Stimulated activated naive B cell treated with anti-CD40 and anti-IgM and Interleukin-4, amounts not matched to agents 10 μg/mL and 1 μg/mL and 100 μg/mL, for 72 hours (primary cell): ENCODE data around the gene NEU2.
A peak's percentile ranks its signal among the peaks of the same experiment; 100 is the strongest.
"Not testable (repeated sequence)": the region's sequence is repeated elsewhere in the genome, so short reads cannot be mapped to it uniquely, and the experiment has no call there.

ENCODE experiments used
- ATAC-seq, 2 donors: fragments of 150-1000 bp; cut with Tn5 transposase; replicated peaks; 2 replicates each; pipeline ENCODE4 v1.10.0; 2021; ENCODE audit warnings: moderate library complexity in 1 of 2
- DNase-seq: peaks from one replicate; pipeline ENCODE4 v3.0.0; 2021
- H3K27ac Mint-ChIP-seq: one replicate; pipeline ENCODE4 v1.8.0; 2022; ENCODE audit warnings: mild to moderate bottlenecking, mixed read lengths
- H3K27me3 Mint-ChIP-seq, 2 donors: one replicate each; pipeline ENCODE4 v1.8.0; 2022; ENCODE audit warnings: mixed read lengths in 2 of 2
- H3K36me3 Mint-ChIP-seq, 2 donors: one replicate each; pipeline ENCODE4 v1.8.0; 2022; ENCODE audit warnings: mixed read lengths in 2 of 2, mild to moderate bottlenecking in 1 of 2
- H3K4me1 Mint-ChIP-seq, 2 donors: one replicate each; pipeline ENCODE4 v1.8.0; 2022; ENCODE audit warnings: mixed read lengths in 2 of 2, mild to moderate bottlenecking in 1 of 2
- H3K4me3 Mint-ChIP-seq, 2 donors: one replicate each; pipeline ENCODE4 v1.8.0; 2022; ENCODE audit warnings: mild to moderate bottlenecking in 2 of 2, mixed read lengths in 2 of 2, moderate library complexity in 1 of 2
- H3K9me3 Mint-ChIP-seq, 2 donors: one replicate each; pipeline ENCODE4 v1.8.0; 2022; ENCODE audit warnings: mixed read lengths in 2 of 2, mild to moderate bottlenecking in 1 of 2

The NEU2 gene

DNA sequence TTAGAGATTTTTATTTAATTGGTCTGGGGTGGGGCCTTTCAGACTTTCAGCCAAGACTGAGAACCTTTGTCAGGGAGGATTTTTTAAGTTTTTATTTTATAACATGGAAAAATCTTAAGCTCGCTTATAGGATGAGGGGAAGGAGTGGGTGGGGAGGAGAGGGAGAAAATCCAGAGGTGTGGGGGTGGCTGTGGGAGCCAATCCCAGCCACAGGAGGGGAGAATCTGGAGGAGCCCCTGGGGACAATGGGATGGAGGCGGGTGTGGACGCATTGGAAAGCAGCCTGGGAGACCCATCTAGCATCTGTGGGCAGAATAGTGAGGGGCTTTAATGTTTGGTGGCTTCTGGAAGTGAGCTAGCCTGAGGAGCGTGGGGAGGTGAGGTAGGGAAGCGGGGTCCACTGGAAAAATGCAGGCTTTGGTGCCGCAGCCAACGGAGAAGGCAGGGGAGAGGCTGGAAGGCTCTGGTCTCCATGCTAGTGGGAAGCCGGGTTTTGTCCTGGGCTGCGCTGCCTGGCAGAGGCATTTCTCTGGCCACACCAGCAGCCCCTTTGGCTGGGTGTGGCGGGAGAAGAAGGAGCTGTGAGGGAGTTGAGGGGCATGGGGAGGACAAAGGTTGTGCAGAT, 16.2 kb downstream of the NEU2 start:
- Mint-ChIP-seq H3K27ac (no peak overlapping the region), H3K36me3 (no peaks in the 10 kb centered on the region)

DNA sequence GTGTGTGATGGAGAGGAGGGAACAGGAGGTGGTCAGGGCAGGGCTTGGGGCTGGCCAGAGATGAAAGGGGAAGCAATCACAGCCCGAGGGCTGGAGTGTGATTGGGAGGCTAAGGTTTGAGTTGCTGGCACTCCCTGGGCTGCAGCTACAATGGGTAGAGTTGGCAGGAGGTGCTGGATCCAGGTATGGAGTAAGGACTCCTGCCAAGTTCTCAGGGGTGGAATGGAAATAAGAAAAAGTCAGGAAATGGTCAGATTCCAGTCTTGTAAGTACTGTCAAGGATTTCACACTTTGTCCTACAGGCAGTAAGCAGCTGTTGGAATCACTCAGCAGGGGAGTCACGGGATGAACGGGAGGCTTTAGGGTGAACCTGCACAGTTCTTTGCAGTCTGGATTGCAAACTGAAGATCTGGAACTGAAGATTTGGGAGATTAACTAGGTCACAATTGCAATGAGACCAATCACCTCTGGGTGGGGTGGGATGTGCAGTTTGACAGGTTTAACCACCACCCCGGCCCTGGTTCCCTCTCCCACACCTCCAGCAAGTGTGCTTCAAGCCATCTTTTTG, 16.8 kb downstream of the NEU2 start:
- no peak for ATAC-seq

More for the DNA sequence above, 16.2 kb downstream of the NEU2 start:
- Mint-ChIP-seq H3K4me1 (peaks cover 1 to 2% of the 10 kb centered on the region in 2 donors), H3K4me3 (no peak overlapping the region), H3K9me3 (no peaks in the 10 kb centered on the region), H3K27me3 (peaks cover 10 to 16% of the 10 kb centered on the region in 2 donors)
- DNase-seq = no peak
- no peak for ATAC-seq

DNA sequence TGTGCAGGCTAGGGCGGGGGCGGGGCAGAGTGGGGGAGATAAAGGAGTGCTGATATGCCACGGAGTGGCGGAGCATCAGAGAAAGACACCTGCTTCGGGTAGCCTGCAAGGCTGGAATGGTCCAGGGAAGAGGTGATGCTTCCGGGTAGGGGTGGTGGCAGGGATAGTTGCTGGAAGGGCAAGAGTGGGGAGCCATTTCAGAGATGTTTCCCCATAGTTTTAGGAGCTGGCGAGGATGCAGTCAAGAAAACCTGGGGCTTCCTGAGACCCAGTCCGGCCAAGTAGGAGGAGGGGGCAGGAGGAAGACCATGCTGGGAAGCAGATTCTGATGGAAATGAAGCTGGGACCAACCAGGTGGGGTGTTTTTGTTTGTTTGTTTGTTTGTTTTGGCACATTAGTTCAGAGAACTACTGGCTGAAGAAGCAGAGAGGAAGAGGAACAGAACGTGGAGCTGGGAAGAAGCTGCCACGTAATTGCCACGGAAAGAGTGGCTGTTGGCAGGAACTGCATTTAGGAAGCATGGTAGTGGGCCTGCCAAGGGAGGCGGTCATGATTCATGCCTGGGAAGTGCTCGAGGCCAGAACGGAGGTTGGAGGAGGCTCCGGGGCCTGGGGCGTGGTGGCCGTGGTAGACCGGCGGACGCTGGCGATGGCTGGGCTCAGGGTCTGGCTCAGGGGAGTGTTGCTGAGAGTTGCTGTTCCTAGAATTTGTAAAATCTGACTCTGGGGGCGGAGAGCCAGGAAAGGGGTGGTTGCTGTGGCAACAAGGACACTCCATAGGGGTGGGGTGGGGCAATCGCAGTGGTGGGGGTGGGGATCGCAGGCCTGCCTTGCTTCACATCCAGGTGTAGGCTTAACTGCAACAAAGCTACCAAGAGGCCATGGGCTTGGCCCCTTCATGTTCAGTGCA, 19.0 kb downstream of the NEU2 start:
- no peak overlapping the region for H3K27ac Mint-ChIP-seq
- peaks cover 10 to 16% of the 10 kb centered on the region in 2 donors for H3K27me3 Mint-ChIP-seq
- ATAC-seq = no peak
- H3K9me3 Mint-ChIP-seq = no peaks in the 10 kb centered on the region
- peaks cover 6 to 11% of the 10 kb centered on the region in 2 donors for H3K4me1 Mint-ChIP-seq
- no peaks in the 10 kb centered on the region for H3K36me3 Mint-ChIP-seq
- H3K4me3 Mint-ChIP-seq = no peak overlapping the region
- DNase-seq = no peak

More for the DNA sequence above, 16.8 kb downstream of the NEU2 start:
- Mint-ChIP-seq H3K36me3 (no peaks in the 10 kb centered on the region), H3K9me3 (no peaks in the 10 kb centered on the region), H3K27ac (no peak overlapping the region), H3K4me1 (peaks cover 6 to 8% of the 10 kb centered on the region in 2 donors), H3K27me3 (peaks cover 10 to 16% of the 10 kb centered on the region in 2 donors), H3K4me3 (no peak overlapping the region)
- no peak for DNase-seq

DNA sequence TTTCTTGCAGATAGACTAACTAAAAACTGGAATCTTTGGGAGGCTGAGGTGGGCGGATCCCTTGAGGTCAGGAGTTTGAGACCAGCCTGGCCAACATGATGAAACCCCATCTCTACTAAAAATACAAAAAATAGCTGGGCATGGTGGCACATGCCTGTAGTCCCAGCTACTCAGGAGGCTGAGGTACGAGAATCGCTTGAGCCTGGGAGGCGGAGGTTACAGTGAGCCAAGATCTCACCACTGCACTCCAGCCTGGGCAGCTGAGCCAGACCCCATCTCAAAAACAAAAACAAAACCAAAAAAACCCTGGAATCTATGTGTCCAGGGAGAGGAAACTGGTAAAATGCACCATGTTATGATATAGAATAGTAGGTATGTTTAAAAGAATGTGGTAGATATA, 20.0 kb downstream of the NEU2 start:
- peaks cover 6 to 16% of the 10 kb centered on the region in 2 donors for H3K27me3 Mint-ChIP-seq
- ATAC-seq, H3K9me3 Mint-ChIP-seq, H3K36me3 Mint-ChIP-seq, H3K27ac Mint-ChIP-seq, DNase-seq, H3K4me3 Mint-ChIP-seq: not testable (repeated sequence)
- peaks cover 6 to 14% of the 10 kb centered on the region in 2 donors for H3K4me1 Mint-ChIP-seq

DNA sequence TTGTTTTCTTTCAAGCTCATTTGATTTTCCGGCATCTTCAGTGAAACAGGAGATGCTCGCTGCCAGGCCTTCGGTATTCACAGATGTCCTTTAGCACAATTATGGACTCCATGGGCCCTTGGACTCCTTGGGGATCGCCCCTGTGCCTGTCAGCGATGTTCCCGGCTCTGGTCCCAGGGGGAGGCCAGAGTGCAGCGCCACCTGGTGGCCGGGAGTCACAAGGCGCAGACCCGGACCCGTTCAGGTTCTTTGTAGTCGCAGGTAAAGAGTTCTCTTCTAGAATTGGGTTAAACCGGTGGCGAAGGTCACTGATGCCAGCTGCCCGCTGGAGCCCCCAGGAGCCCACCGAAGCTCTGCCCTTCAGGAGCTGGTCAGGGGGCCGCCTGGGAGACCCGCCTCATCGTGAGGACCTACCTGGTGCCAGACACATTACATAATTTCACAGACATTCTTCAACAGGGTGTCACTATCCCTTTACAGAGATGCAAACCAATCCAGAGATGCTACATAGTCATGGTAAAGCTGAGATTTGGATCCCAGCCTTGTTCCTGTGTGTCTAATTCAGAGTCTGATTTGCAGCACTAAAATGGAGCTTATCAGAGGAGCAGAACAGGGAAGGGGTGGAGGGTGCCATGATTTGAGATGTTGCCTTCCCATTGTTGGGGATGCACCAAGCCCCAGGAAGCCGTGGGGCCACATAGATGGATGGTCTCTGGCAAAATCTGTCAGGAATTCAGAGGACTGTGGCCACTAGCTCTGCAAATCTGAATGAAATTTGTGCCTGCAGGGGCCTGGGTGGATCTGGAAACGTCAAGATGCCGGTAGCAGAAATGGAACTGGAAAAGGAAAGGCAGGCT, 21.7 kb downstream of the NEU2 start:
- peaks cover 0 to 12% of the 10 kb centered on the region in 2 donors for H3K27me3 Mint-ChIP-seq
- no peaks in the 10 kb centered on the region for H3K9me3 Mint-ChIP-seq
- peaks cover 17 to 21% of the 10 kb centered on the region in 2 donors for H3K4me1 Mint-ChIP-seq
- H3K27ac Mint-ChIP-seq = peak overlapping the region; percentile 65
- peak; percentile 85 to 91 for ATAC-seq
- DNase-seq = peak; percentile 55
- H3K36me3 Mint-ChIP-seq = no peaks in the 10 kb centered on the region
- peak overlapping the region in 1 of 2 donors; percentile 7 for H3K4me3 Mint-ChIP-seq

DNA sequence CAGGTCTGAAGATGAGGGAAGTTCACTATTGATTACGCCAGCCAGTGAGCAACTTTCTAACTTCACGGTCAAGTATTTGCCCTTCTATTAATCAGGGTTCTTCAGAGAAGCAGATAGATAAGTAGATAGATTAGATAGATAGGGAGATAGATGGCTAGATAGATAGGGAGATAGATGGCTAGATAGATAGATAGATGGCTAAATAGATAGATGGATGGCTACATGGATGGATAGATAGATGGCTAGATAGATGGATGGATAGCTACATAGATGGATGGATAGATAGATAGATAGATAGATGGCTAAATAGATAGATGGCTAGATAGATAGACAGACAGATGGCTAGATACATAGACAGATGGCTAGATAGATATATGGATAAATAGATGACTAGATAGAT, 22.9 kb downstream of the NEU2 start:
- H3K4me3 Mint-ChIP-seq = no peak overlapping the region
- DNase-seq (no peak), ATAC-seq (no peak)
- no peaks in the 10 kb centered on the region for H3K9me3 Mint-ChIP-seq
- H3K36me3 Mint-ChIP-seq = peaks cover 0 to 2% of the 10 kb centered on the region in 2 donors
- peaks cover 26 to 27% of the 10 kb centered on the region in 2 donors for H3K4me1 Mint-ChIP-seq
- H3K27ac Mint-ChIP-seq = no peak overlapping the region
- peaks cover 0 to 12% of the 10 kb centered on the region in 2 donors for H3K27me3 Mint-ChIP-seq

DNA sequence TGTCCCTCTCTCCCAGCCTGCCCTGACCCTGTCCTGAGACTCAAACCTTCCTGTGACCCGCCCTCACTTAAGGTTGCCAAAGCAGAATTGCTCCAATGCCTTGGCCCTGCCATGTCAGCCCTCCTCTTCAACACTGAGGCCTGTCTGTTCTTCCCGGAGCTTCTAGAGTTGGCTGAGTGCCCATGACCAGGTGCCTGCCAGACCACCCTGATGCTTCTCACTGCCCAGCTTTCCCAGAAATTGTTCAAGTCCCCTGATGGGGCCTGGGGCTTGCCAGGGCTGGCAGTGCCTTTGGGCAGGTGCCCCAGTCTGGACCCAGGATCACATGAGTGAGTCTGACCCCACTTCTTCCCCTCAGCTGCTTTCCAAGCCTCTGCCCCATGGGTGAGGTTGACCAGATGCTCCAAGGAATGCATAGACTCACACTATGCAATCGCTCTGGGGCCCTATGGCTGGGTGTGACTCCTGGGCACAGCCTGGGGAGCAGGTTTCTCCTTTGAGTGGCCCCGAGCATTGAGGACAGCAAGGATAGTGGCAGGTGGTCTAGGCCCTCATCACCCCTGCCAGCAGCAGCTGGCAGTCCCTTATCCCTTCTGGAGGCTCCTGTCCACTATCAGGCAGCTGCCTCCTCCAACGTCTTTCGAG, 24.6 kb downstream of the NEU2 start:
- no peak for DNase-seq
- Mint-ChIP-seq H3K9me3 (no peaks in the 10 kb centered on the region), H3K4me3 (no peak overlapping the region), H3K27me3 (no peaks in the 10 kb centered on the region), H3K4me1 (peaks cover 26 to 27% of the 10 kb centered on the region in 2 donors), H3K36me3 (peaks cover 12 to 17% of the 10 kb centered on the region in 2 donors), H3K27ac (no peak overlapping the region)
- no peak for ATAC-seq

DNA sequence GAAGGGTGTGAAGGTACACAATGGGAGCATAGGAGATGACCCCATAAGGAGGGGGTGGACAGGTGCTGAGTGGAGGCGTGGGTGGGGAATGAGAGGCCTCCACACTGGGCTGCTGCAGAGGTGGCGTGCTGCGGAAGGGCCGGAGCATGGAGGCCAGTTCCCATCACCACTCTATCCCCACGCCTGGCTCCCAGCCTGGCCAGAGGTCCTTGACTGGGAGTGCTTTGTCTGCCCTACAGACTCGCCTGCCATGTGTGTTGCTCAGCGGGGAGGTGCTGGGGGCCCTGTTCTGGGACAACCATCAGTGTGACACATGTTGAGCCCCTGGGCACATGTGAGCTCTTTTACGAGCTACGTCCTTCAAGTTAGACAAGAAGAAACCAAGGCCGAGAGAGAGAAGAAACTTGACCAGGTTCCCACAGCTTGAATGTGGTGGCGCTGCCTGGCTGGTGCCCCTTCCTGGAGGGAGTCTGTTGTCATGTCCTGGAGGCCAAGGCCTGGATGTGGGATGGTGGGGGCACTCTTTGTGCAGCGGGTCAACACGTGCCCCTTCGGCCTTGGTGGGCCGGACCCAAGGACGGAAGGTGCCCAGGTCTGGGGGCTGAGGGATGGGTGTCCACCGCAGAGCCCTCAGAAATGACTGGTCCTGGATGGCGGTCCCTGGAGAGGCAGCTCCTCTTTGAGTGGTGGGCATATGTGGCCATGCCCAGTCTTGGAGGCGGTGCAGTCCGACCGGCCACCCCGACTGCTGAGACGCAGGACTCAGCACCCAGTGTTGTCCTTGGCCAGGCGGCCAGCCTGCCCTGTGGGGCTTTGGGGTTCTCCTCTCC, 26.5 kb downstream of the NEU2 start:
- DNase-seq = no peak
- Mint-ChIP-seq H3K9me3 (no peaks in the 10 kb centered on the region), H3K4me3 (peak overlapping the region; percentile 98 to 99), H3K4me1 (peaks cover 34 to 41% of the 10 kb centered on the region in 2 donors), H3K27me3 (no peaks in the 10 kb centered on the region), H3K36me3 (peaks cover 29 to 34% of the 10 kb centered on the region in 2 donors), H3K27ac (peak overlapping the region; percentile 99)
- no peak for ATAC-seq

DNA sequence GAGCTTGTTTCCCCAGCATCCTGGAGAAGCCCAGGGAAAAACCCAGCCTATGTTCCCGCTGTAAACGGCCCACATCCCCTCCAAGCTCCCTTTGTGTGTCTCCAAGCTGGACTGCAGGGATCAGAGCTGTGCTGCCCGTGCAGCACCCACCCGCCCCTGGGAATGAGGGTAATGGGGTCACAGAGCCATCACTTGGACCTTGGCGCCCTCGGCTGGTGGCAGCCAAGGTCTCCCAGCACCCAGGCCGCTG, 27.0 kb downstream of the NEU2 start:
- DNase-seq (no peak), ATAC-seq (no peak)
- H3K9me3 Mint-ChIP-seq = no peaks in the 10 kb centered on the region
- no peaks in the 10 kb centered on the region for H3K27me3 Mint-ChIP-seq
- peaks cover 33 to 44% of the 10 kb centered on the region in 2 donors for H3K4me1 Mint-ChIP-seq
- peaks cover 31 to 37% of the 10 kb centered on the region in 2 donors for H3K36me3 Mint-ChIP-seq
- H3K4me3 Mint-ChIP-seq = peak overlapping the region; percentile 98 to 99
- peak overlapping the region; percentile 99 for H3K27ac Mint-ChIP-seq

DNA sequence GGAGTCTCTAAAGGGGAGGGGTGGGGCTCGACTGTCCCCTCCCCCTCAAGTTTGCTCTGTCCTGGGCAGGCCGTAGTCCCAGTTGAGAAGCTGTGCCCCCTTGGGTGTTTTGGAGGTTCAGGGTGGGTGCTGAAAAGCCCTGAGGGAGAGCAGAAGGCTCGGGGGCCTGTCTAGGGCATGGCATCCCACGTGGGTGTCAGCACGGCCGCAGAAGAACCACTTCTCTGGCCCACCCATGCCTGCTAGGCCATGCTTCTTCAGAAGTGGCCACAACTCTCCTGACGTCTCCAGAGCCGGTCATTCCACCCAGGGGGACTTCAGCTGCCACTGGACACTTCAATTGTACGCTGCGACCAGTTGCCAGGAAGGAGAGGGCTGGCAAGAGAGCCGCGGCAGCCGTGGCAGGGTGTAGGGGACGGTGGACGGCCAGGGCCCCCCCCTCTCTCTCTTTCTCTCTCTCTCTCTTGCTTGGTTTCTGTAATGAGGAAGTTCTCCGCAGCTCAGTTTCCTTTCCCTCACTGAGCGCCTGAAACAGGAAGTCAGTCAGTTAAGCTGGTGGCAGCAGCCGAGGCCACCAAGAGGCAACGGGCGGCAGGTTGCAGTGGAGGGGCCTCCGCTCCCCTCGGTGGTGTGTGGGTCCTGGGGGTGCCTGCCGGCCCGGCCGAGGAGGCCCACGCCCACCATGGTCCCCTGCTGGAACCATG, 27.5 kb downstream of the NEU2 start, which contains the start of gene INPP5D:
TSS of gene INPP5D (plus strand) at position 546 of the 704 bp plus-strand sequence. CDS start at position 683, 137 bp downstream.
- DNase-seq (peak; percentile 85), ATAC-seq (peak; percentile 69 to 71)
- Mint-ChIP-seq H3K27ac (peak within 1 kb of the TSS; percentile 99), H3K27me3 (no peaks in the 10 kb centered on the region), H3K9me3 (no peaks in the 10 kb centered on the region), H3K4me3 (peak within 1 kb of the TSS; percentile 98 to 99), H3K4me1 (peaks cover 34 to 49% of the 10 kb centered on the region in 2 donors), H3K36me3 (peaks cover 36 to 42% of the 10 kb centered on the region in 2 donors)

DNA sequence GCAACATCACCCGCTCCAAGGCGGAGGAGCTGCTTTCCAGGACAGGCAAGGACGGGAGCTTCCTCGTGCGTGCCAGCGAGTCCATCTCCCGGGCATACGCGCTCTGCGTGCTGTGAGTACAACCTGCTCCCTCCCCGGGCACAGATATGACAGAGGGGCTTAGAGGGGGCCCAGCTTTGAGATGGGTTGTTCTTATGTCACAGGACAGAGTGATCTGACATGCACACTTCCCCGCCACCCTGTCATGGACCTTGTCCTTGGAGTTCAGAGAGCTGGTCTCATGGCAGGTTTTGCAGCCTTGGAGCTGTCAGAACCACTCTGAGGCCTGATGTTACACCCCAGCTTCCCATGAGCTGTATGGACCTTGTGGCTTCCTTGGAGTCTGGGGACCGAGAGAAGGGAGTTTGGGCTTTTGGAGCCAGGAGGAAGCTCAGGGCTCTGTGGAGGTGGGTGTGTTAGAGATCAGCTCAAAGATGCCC, 28.1 kb downstream of the NEU2 start:
- Mint-ChIP-seq H3K4me3 (peak overlapping the region; percentile 98 to 99), H3K27me3 (no peaks in the 10 kb centered on the region), H3K36me3 (peaks cover 38 to 47% of the 10 kb centered on the region in 2 donors), H3K27ac (peak overlapping the region; percentile 99), H3K9me3 (no peaks in the 10 kb centered on the region), H3K4me1 (peaks cover 37 to 55% of the 10 kb centered on the region in 2 donors)
- ATAC-seq = peak; percentile 19 to 21
- no peak for DNase-seq

DNA sequence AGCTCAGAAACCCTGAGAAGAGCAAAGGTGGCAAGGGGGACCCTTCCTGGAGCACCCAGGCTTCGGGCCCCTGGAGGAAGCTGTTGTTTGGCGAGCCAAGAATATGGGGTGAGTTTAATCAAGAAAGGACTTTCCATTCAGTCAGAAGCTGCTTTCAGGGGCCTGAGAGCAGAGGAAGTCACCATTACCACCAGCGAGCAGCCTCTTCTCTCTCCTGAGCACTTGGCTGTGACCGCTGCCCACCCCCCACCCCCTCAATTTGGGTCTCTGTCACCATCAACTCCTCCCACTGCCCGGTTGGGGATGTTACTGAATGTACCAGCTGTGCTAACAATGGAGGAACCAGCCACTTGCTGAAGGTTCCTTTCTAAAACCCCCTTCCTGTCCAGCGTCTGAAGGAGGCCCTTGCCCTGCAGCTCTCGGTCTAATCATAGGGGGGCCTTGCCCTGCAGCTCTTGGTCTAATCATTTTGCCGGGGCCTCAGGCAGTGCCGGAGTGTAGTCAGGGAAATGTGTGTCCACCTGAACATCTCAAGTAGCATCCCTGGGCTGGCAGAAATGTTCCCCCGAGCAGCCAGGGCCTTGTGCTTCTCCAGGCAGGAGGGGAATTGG, 28.6 kb downstream of the NEU2 start:
- DNase-seq = peak; percentile 65
- Mint-ChIP-seq H3K9me3 (no peaks in the 10 kb centered on the region), H3K4me1 (peaks cover 40 to 60% of the 10 kb centered on the region in 2 donors), H3K4me3 (peak overlapping the region; percentile 98 to 99), H3K27me3 (no peaks in the 10 kb centered on the region), H3K36me3 (peaks cover 42 to 51% of the 10 kb centered on the region in 2 donors), H3K27ac (peak overlapping the region; percentile 99)
- peak; percentile 44 to 48 for ATAC-seq
